ENCODE results near the gene PRDM4.
"Not testable (repeated sequence)": the region's sequence is repeated elsewhere in the genome, so short reads cannot be mapped to it uniquely, and the experiment has no call there.

The PRDM4 gene

GRCh38 chr12:107730618-107731341 is 30.2 kb downstream of the PRDM4 start:
- H3K27ac Mint-ChIP-seq = no peak overlapping the region
- H3K4me3 Mint-ChIP-seq = no peak overlapping the region
- no peaks in the 10 kb centered on the region for H3K27me3 Mint-ChIP-seq (ENCODE audit: low read depth)
- peaks cover 5% of the 10 kb centered on the region for H3K9me3 Mint-ChIP-seq
- no peaks in the 10 kb centered on the region for H3K4me1 Mint-ChIP-seq
- TF ChIP-seq, protein P1, sequence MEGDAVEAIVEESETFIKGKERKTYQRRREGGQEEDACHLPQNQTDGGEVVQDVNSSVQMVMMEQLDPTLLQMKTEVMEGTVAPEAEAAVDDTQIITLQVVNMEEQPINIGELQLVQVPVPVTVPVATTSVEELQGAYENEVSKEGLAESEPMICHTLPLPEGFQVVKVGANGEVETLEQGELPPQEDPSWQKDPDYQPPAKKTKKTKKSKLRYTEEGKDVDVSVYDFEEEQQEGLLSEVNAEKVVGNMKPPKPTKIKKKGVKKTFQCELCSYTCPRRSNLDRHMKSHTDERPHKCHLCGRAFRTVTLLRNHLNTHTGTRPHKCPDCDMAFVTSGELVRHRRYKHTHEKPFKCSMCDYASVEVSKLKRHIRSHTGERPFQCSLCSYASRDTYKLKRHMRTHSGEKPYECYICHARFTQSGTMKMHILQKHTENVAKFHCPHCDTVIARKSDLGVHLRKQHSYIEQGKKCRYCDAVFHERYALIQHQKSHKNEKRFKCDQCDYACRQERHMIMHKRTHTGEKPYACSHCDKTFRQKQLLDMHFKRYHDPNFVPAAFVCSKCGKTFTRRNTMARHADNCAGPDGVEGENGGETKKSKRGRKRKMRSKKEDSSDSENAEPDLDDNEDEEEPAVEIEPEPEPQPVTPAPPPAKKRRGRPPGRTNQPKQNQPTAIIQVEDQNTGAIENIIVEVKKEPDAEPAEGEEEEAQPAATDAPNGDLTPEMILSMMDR (IDR thresholded peaks at IDR 0.05; ENCODE audit: unreplicated experiment in 3 of 3) = no peak
- peaks cover 33% of the 10 kb centered on the region for H3K36me3 Mint-ChIP-seq (ENCODE audit: low read depth)

- Mint-ChIP-seq H3K9me3 (peaks cover 15% of the 10 kb centered on the region), H3K36me3 (ENCODE audit: low read depth) (peaks cover 24% of the 10 kb centered on the region)
- not testable (repeated sequence) for H3K27ac Mint-ChIP-seq; H3K4me3 Mint-ChIP-seq; H3K4me1 Mint-ChIP-seq; H3K27me3 Mint-ChIP-seq (ENCODE audit: low read depth)
Observed at GRCh38 chr12:107727742-107728141, 33.2 kb downstream of the PRDM4 start.

GRCh38 chr12:107727327-107727726 is 33.6 kb downstream of the PRDM4 start:
- not testable (repeated sequence) for H3K27me3 Mint-ChIP-seq (ENCODE audit: low read depth); H3K4me3 Mint-ChIP-seq; H3K4me1 Mint-ChIP-seq; H3K27ac Mint-ChIP-seq
- peaks cover 15% of the 10 kb centered on the region for H3K9me3 Mint-ChIP-seq
- H3K36me3 Mint-ChIP-seq (ENCODE audit: low read depth) = peaks cover 24% of the 10 kb centered on the region

DNA sequence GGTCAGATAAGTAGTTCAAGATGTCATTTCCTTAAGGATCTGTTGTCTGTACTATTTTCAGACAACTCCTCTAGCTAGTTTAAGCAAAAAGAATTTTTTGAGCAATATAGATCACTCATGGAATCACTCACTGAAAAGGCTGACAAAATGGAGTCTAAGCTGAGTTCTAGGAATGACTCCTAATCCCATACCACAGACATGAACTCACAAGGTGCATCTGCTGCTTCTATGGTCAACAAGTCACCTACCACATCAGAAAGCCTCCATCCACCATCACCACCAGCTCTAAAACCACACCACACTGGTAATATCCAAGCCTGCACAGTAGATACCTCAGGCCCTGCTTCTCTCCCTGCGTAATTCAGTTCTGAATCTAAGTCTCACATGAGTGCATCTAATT is 42.3 kb downstream of the PRDM4 start:
- Mint-ChIP-seq H3K4me3 (no peak overlapping the region), H3K36me3 (ENCODE audit: low read depth) (peaks cover 52% of the 10 kb centered on the region), H3K27me3 (ENCODE audit: low read depth) (no peaks in the 10 kb centered on the region), H3K9me3 (peaks cover 7% of the 10 kb centered on the region), H3K27ac (no peak overlapping the region), H3K4me1 (no peaks in the 10 kb centered on the region)
- TF ChIP-seq, protein P1 (IDR thresholded peaks at IDR 0.05; ENCODE audit: unreplicated experiment in 3 of 3) = no peak

- no peaks in the 10 kb centered on the region for H3K9me3 Mint-ChIP-seq
- H3K4me1 Mint-ChIP-seq = no peaks in the 10 kb centered on the region
- no peak overlapping the region for H3K27ac Mint-ChIP-seq
- H3K27me3 Mint-ChIP-seq (ENCODE audit: low read depth) = no peaks in the 10 kb centered on the region
- no peak overlapping the region for H3K4me3 Mint-ChIP-seq
- peaks cover 58% of the 10 kb centered on the region for H3K36me3 Mint-ChIP-seq (ENCODE audit: low read depth)
- TF ChIP-seq, protein P1 (IDR thresholded peaks at IDR 0.05; ENCODE audit: unreplicated experiment in 3 of 3) = no peak
Observed at GRCh38 chr12:107715780-107716179, 45.2 kb downstream of the PRDM4 start.

DNA sequence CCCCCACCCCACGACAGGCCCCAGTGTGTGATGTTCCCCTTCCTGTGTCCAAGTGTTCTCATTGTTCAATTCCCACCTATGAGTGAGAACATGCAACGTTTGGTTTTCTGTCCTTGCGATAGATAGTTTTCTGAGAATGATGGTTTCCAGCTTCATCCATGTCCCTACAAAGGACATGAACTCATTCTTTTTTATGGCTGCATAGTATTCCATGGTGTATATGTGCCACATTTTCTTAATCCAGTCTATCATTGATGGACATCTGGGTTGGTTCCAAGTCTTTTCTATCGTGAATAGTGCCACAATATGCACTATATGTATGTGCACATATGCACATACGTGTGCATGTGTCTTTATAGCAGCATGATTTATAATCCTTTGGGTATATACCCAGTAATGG is 55.4 kb downstream of the PRDM4 start:
- H3K36me3 Mint-ChIP-seq (ENCODE audit: low read depth) = peaks cover 96% of the 10 kb centered on the region
- H3K4me3 Mint-ChIP-seq; H3K27me3 Mint-ChIP-seq (ENCODE audit: low read depth); H3K9me3 Mint-ChIP-seq; H3K27ac Mint-ChIP-seq; H3K4me1 Mint-ChIP-seq: not testable (repeated sequence)

DNA sequence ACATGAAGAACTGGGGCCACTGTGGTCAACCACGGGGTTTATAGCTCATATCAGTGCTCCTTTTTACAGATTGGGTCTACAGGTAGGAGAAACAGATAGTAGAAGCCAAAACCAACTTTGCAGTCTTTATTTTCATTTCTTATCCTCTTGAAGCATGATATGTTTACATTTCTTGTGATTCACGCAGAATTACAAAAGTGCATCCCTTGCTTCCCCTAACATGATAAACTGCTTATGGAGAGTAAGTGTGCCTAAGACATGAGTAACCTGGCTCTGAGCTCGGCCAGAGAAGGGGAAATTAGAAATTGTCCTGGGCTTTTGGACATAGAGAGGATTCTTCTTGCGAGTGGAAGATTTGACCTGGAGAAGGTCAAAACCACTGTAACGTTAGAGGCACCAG is 56.9 kb downstream of the PRDM4 start:
- Mint-ChIP-seq H3K9me3 (peaks cover 10% of the 10 kb centered on the region), H3K27ac (no peak overlapping the region), H3K4me1 (no peaks in the 10 kb centered on the region), H3K36me3 (ENCODE audit: low read depth) (peaks cover 97% of the 10 kb centered on the region), H3K27me3 (ENCODE audit: low read depth) (no peaks in the 10 kb centered on the region), H3K4me3 (no peak overlapping the region)
- TF ChIP-seq, protein P1 (IDR thresholded peaks at IDR 0.05; ENCODE audit: unreplicated experiment in 3 of 3) = no peak

All from nephron (organoid).